Suprapubic skin (tissue), 4 donors: Measurements from ENCODE around the gene OTUB1. TPM values are rescaled to one million over a fixed set of nuclear protein-coding genes. Genes with fewer than 3 reads are reported as not detected.
A peak's percentile ranks its signal among the peaks of the same experiment; 100 is the strongest.

Experiments
- DNase-seq, 2 donors: peaks; one replicate each; pipeline ENCODE4 v3.0.0-alpha.2; 2019; ENCODE audit warnings: low spot score in 2 of 2
- H3K27ac ChIP-seq: fragments of 200-600 bp; sonication (generic); one replicate; pipeline ENCODE4 v1.5.1; 2019
- H3K27me3 ChIP-seq: fragments of 200-600 bp; sonication (generic); one replicate; pipeline ENCODE4 v1.5.1; 2019
- H3K36me3 ChIP-seq: fragments of 200-600 bp; sonication (generic); one replicate; pipeline ENCODE4 v1.5.1; 2019
- H3K4me1 ChIP-seq: fragments of 200-600 bp; sonication (generic); one replicate; pipeline ENCODE4 v1.5.1; 2019
- H3K4me3 ChIP-seq: fragments of 200-600 bp; sonication (generic); one replicate; pipeline ENCODE4 v1.5.1; 2019; ENCODE audit warnings: mild to moderate bottlenecking
- H3K9me3 ChIP-seq: fragments of 200-600 bp; sonication (generic); one replicate; pipeline ENCODE4 v1.5.1; 2019
- CTCF ChIP-seq, 2 donors: fragments of 200-600 bp in 1 of 2; fragments of 450-650 bp in 1 of 2; sonication (generic) in 1 of 2; IDR thresholded peaks; one replicate each; pipeline ENCODE4 v1.5.1; 2016 to 2019; ENCODE audit warnings: antibody characterized with exemption in 2 of 2, mild to moderate bottlenecking in 1 of 2, moderate library complexity in 1 of 2
- EP300 ChIP-seq: sonication (generic); formaldehyde crosslinking; IDR thresholded peaks from one replicate; pipeline ENCODE4 v1.6.1; 2017; ENCODE audit warnings: antibody characterized with exemption
- POLR2A ChIP-seq, 2 donors: fragments of 450-650 bp; IDR thresholded peaks; one replicate each; pipeline ENCODE4 v1.6.1; 2017; ENCODE audit warnings: antibody characterized with exemption in 2 of 2, mild to moderate bottlenecking in 2 of 2, moderate library complexity in 2 of 2
- POLR2AphosphoS5 ChIP-seq, 3 donors: sonication (generic); formaldehyde crosslinking; IDR thresholded peaks; one replicate each; pipeline ENCODE4 v1.6.1; 2017; ENCODE audit warnings: antibody characterized with exemption in 3 of 3
- WGBS: methylation state at CpG from one replicate; pipeline ENCODE4 v1.1.5; 2018; 5-methylcytosine and 5-hydroxymethylcytosine counted together
- total RNA-seq, 4 donors: library from RNA; depleted of rRNA; stranded (reverse); fragments of >200 nt; gene quantifications; one replicate each; pipeline ENCODE4 v1.1.0, GENCODE V29; 2016

Gene OTUB1
- total RNA-seq, 4 donors from 2014 or later = 78.4 to 117 (median 93.5) TPM

- Histone ChIP-seq H3K9me3 (no peaks in the 10 kb centered on the region), H3K27me3 (no peaks in the 10 kb centered on the region), H3K36me3 (no peaks in the 10 kb centered on the region), H3K4me1 (peaks cover 42% of the 10 kb centered on the region), H3K4me3 (no peak overlapping the region), H3K27ac (no peak overlapping the region)
- 80% methylated on average over 6 of the region's 6 CpGs for WGBS
- no peak for DNase-seq
- no peak for TF ChIP-seq EP300
- no peak for TF ChIP-seq CTCF (IDR thresholded peaks at IDR 0.05)
- no peak for TF ChIP-seq POLR2A (IDR thresholded peaks at IDR 0.05)
- TF ChIP-seq POLR2AphosphoS5 (IDR thresholded peaks at IDR 0.05) = no peak
These were observed 45.5 kb upstream of the OTUB1 start for GRCh38 chr11:63940786-63941185.

GRCh38 chr11:63941901-63942300 is 44.3 kb upstream of the OTUB1 start:
- Histone ChIP-seq H3K27me3 (no peaks in the 10 kb centered on the region), H3K9me3 (no peaks in the 10 kb centered on the region), H3K27ac (no peak overlapping the region), H3K4me1 (peaks cover 45% of the 10 kb centered on the region), H3K4me3 (no peak overlapping the region), H3K36me3 (peaks cover under 1% of the 10 kb centered on the region)
- DNase-seq = no peak
- 81% methylated on average over 4 of the region's 4 CpGs for WGBS
- TF ChIP-seq EP300 = no peak
- TF ChIP-seq POLR2AphosphoS5 (IDR thresholded peaks at IDR 0.05) = no peak
- TF ChIP-seq POLR2A (IDR thresholded peaks at IDR 0.05) = no peak
- no peak for TF ChIP-seq CTCF (IDR thresholded peaks at IDR 0.05)

GRCh38 chr11:63942803-63943202 is 43.4 kb upstream of the OTUB1 start:
- H3K27ac ChIP-seq = no peak overlapping the region
- no peaks in the 10 kb centered on the region for H3K9me3 ChIP-seq
- peaks cover 45% of the 10 kb centered on the region for H3K4me1 ChIP-seq
- H3K27me3 ChIP-seq = no peaks in the 10 kb centered on the region
- H3K36me3 ChIP-seq = peaks cover 6% of the 10 kb centered on the region
- TF ChIP-seq POLR2AphosphoS5 (IDR thresholded peaks at IDR 0.05) (no peak), CTCF (IDR thresholded peaks at IDR 0.05) (no peak), EP300 (no peak), POLR2A (IDR thresholded peaks at IDR 0.05) (no peak)
- no peak for DNase-seq
- H3K4me3 ChIP-seq = no peak overlapping the region
- 91% methylated on average over 2 of the region's 3 CpGs for WGBS

- no peak for DNase-seq
- peaks cover 29% of the 10 kb centered on the region for H3K4me1 ChIP-seq
- no peak for TF ChIP-seq POLR2A (IDR thresholded peaks at IDR 0.05)
- TF ChIP-seq CTCF (IDR thresholded peaks at IDR 0.05) = no peak
- TF ChIP-seq POLR2AphosphoS5 (IDR thresholded peaks at IDR 0.05) = no peak
- TF ChIP-seq EP300 = no peak
- peaks cover 9% of the 10 kb centered on the region for H3K36me3 ChIP-seq
- H3K4me3 ChIP-seq = peak overlapping the region; percentile 6
- 61% methylated on average over 8 of the region's 8 CpGs for WGBS
- no peaks in the 10 kb centered on the region for H3K9me3 ChIP-seq
- H3K27ac ChIP-seq = peak overlapping the region; percentile 71
- H3K27me3 ChIP-seq = no peaks in the 10 kb centered on the region
These were observed 41.3 kb upstream of the OTUB1 start for GRCh38 chr11:63944987-63945386.

- H3K36me3 ChIP-seq = peaks cover 9% of the 10 kb centered on the region
- peak overlapping the region; percentile 71 for H3K27ac ChIP-seq
- WGBS = 20% methylated on average over 14 of the region's 14 CpGs
- peak overlapping the region; percentile 6 for H3K4me3 ChIP-seq
- H3K4me1 ChIP-seq = peaks cover 24% of the 10 kb centered on the region
- no peaks in the 10 kb centered on the region for H3K27me3 ChIP-seq
- no peaks in the 10 kb centered on the region for H3K9me3 ChIP-seq
- peak in 1 of 2 donors; percentile 87 for DNase-seq
- TF ChIP-seq POLR2AphosphoS5 (IDR thresholded peaks at IDR 0.05) (peak in 1 of 3 donors; percentile 36), CTCF (IDR thresholded peaks at IDR 0.05) (peak; percentile 79 to 83), EP300 (no peak), POLR2A (IDR thresholded peaks at IDR 0.05) (no peak)
These were observed 40.6 kb upstream of the OTUB1 start for GRCh38 chr11:63945477-63946163.
